Keratinocyte (primary cell): ENCODE results near the gene CD96.

Experiments used
- EZH2 ChIP-seq: IDR thresholded peaks from one replicate; pipeline ENCODE4 v1.6.1; 2012; ENCODE audit warnings: inconsistent platforms, mild to moderate bottlenecking, low read length, moderate library complexity
- TF ChIP-seq, protein P1 (sequence below), 3 experiments: IDR thresholded peaks in 1 of 3; conservative IDR thresholded peaks in 1 of 3; optimal IDR thresholded peaks in 1 of 3; 2 replicates in 2 of 3; 3 replicates in 1 of 3; pipeline versions ENCODE3 to v1.5.1; 2011; ENCODE audit warnings: low read length in 3 of 3, mild to moderate bottlenecking in 3 of 3, moderate library complexity in 2 of 3, control low read depth in 1 of 3, inconsistent platforms in 1 of 3; ENCODE audit not compliant: insufficient read depth in 2 of 3; ENCODE audit errors: extremely low read depth in 1 of 3

DNA sequence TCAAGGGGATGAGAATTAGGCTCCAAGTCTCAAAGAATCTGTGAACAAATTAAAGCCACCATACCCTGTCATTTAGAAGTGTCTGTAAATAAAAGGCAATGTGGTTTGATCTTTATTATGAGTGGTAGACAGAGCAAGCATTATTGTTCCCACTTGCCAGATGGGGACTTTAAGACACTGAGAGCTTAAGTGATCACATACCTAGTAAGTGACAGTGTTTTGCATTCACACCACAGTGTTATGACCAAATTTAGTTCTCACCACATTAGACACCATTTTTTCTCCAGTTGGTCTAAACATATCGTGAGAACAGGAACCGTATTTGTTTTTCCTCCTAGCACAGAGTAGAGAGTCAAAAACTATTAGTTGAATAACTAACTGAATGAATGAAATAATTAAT lies 66.4 kb downstream of the CD96 start:
- TF ChIP-seq, protein P1, sequence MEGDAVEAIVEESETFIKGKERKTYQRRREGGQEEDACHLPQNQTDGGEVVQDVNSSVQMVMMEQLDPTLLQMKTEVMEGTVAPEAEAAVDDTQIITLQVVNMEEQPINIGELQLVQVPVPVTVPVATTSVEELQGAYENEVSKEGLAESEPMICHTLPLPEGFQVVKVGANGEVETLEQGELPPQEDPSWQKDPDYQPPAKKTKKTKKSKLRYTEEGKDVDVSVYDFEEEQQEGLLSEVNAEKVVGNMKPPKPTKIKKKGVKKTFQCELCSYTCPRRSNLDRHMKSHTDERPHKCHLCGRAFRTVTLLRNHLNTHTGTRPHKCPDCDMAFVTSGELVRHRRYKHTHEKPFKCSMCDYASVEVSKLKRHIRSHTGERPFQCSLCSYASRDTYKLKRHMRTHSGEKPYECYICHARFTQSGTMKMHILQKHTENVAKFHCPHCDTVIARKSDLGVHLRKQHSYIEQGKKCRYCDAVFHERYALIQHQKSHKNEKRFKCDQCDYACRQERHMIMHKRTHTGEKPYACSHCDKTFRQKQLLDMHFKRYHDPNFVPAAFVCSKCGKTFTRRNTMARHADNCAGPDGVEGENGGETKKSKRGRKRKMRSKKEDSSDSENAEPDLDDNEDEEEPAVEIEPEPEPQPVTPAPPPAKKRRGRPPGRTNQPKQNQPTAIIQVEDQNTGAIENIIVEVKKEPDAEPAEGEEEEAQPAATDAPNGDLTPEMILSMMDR (optimal IDR thresholded peaks at IDR 0.05 in 1 of 3, IDR thresholded peaks at IDR 0.05 in 1 of 3, conservative IDR thresholded peaks at IDR 0.05 in 1 of 3; ENCODE audit: extremely low read depth in 1 of 3, insufficient read depth in 2 of 3, low read length in 3 of 3): no peak
- TF ChIP-seq EZH2: no peak
